ENCODE results near the gene RABGAP1L.

DNA sequence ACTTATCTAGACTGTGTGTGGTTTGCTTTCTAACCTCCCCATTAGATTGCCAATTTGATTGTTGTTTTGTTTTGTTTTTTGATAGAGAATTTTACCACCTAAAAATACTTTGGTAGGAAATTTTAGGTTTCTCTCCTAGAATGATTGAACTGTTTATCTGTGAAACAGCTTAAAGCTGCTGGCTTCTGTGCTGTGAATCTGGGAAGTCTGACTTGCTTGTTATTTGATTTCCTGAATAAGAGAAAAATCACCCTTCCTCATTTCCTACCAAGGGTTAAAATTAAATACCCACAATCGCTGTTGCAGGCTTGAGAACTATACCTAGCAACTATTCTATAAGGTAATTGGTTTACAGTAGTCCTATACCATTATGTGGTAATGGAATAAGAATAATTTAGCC lies 641.6 kb downstream of the RABGAP1L start:
- TF ChIP-seq CTCF (IDR thresholded peaks at IDR 0.05) (no peak), POLR2AphosphoS5 (IDR thresholded peaks at IDR 0.05) (no peak), POLR2A (IDR thresholded peaks at IDR 0.05) (no peak)

All from gastroesophageal sphincter (tissue), 3 donors.